Liver (tissue), 3 donors: ENCODE data around the gene SUCNR1.

Experiments
- EGR1 ChIP-seq, 2 donors: IDR thresholded peaks; 2 replicates each; pipeline ENCODE4 v1.6.1; 2016 to 2018; ENCODE audit warnings: antibody characterized with exemption in 2 of 2, low read depth in 2 of 2
- FOXA1 ChIP-seq: IDR thresholded peaks from 2 replicates; pipeline ENCODE4 v1.6.1; 2016; ENCODE audit warnings: antibody characterized with exemption
- GABPA ChIP-seq, 2 donors: IDR thresholded peaks in 1 of 2; conservative IDR thresholded peaks in 1 of 2; 2 replicates each; pipeline ENCODE4 v1.6.1; 2016; ENCODE audit warnings: antibody characterized with exemption in 2 of 2, mild to moderate bottlenecking in 1 of 2, moderate library complexity in 1 of 2
- HNF4G ChIP-seq: IDR thresholded peaks from 2 replicates; pipeline ENCODE4 v1.6.1; 2016; ENCODE audit warnings: antibody characterized with exemption
- JUND ChIP-seq, 2 donors: IDR thresholded peaks; 2 replicates each; pipeline ENCODE4 v1.6.1; 2016; ENCODE audit warnings: antibody characterized with exemption in 2 of 2
- NR2F2 ChIP-seq: IDR thresholded peaks from 2 replicates; pipeline ENCODE4 v1.6.1; 2016; ENCODE audit warnings: antibody characterized with exemption
- RAD21 ChIP-seq, 2 donors: IDR thresholded peaks; 2 replicates each; pipeline ENCODE4 v1.6.1; 2016; ENCODE audit warnings: antibody characterized with exemption in 2 of 2, mild to moderate bottlenecking in 2 of 2
- REST ChIP-seq: IDR thresholded peaks from 2 replicates; pipeline ENCODE4 v1.6.1; 2016; ENCODE audit warnings: antibody characterized with exemption, mild to moderate bottlenecking
- RXRA ChIP-seq, 2 donors: IDR thresholded peaks; 2 replicates each; pipeline ENCODE4 v1.6.1; 2017 to 2018; ENCODE audit warnings: antibody characterized with exemption in 2 of 2, mild to moderate bottlenecking in 1 of 2
- SP1 ChIP-seq: IDR thresholded peaks from 2 replicates; pipeline ENCODE4 v1.6.1; 2018; ENCODE audit warnings: antibody characterized with exemption, mild to moderate bottlenecking
- TF ChIP-seq, protein P1 (sequence below): fragments of 150-350 bp; IDR thresholded peaks from 2 replicates; pipeline ENCODE4 v1.5.1; 2017; ENCODE audit warnings: improper control_type of control experiment, low read depth, low read length; ENCODE audit not compliant: missing input control
- TF ChIP-seq, protein P2 (sequence below): IDR thresholded peaks from 2 replicates; pipeline ENCODE4 v1.6.1; 2016; ENCODE audit warnings: antibody characterized with exemption
- TF ChIP-seq, protein P3 (sequence below): IDR thresholded peaks from 2 replicates; pipeline ENCODE4 v1.6.1; 2016; ENCODE audit warnings: antibody characterized with exemption
- donor health status: healthy.
- donor health status: healthy.

GRCh38 chr3:151909681-151910405 lies 36.4 kb downstream of the SUCNR1 start:
- TF ChIP-seq RAD21 (IDR thresholded peaks at IDR 0.05) (no peak), RXRA (IDR thresholded peaks at IDR 0.05) (no peak), HNF4G (no peak), FOXA1 (no peak), SP1 (no peak), REST (no peak), NR2F2 (no peak), EGR1 (IDR thresholded peaks at IDR 0.05; ENCODE audit: low read depth in 2 of 2) (no peak), JUND (IDR thresholded peaks at IDR 0.05) (no peak), GABPA (IDR thresholded peaks at IDR 0.05 in 1 of 2, conservative IDR thresholded peaks at IDR 0.05 in 1 of 2) (no peak)
- TF ChIP-seq, protein P1, sequence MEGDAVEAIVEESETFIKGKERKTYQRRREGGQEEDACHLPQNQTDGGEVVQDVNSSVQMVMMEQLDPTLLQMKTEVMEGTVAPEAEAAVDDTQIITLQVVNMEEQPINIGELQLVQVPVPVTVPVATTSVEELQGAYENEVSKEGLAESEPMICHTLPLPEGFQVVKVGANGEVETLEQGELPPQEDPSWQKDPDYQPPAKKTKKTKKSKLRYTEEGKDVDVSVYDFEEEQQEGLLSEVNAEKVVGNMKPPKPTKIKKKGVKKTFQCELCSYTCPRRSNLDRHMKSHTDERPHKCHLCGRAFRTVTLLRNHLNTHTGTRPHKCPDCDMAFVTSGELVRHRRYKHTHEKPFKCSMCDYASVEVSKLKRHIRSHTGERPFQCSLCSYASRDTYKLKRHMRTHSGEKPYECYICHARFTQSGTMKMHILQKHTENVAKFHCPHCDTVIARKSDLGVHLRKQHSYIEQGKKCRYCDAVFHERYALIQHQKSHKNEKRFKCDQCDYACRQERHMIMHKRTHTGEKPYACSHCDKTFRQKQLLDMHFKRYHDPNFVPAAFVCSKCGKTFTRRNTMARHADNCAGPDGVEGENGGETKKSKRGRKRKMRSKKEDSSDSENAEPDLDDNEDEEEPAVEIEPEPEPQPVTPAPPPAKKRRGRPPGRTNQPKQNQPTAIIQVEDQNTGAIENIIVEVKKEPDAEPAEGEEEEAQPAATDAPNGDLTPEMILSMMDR, result no peak
- TF ChIP-seq, protein P2, sequence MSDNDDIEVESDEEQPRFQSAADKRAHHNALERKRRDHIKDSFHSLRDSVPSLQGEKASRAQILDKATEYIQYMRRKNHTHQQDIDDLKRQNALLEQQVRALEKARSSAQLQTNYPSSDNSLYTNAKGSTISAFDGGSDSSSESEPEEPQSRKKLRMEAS, result no peak
- TF ChIP-seq, protein P3, sequence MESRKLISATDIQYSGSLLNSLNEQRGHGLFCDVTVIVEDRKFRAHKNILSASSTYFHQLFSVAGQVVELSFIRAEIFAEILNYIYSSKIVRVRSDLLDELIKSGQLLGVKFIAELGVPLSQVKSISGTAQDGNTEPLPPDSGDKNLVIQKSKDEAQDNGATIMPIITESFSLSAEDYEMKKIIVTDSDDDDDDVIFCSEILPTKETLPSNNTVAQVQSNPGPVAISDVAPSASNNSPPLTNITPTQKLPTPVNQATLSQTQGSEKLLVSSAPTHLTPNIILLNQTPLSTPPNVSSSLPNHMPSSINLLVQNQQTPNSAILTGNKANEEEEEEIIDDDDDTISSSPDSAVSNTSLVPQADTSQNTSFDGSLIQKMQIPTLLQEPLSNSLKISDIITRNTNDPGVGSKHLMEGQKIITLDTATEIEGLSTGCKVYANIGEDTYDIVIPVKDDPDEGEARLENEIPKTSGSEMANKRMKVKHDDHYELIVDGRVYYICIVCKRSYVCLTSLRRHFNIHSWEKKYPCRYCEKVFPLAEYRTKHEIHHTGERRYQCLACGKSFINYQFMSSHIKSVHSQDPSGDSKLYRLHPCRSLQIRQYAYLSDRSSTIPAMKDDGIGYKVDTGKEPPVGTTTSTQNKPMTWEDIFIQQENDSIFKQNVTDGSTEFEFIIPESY, result no peak
